ENCODE results near the gene HLCS.

HLCS gene

GRCh38 chr21:36762642-36763041 lies 203.8 kb downstream of the HLCS start:
- no peak for TF ChIP-seq CTCF (IDR thresholded peaks at IDR 0.05; ENCODE audit: extremely low read depth, insufficient read depth, missing control alignments)
- in situ Hi-C loops (cut with MboI; ENCODE audit: low pct_unique_long_range_greater_than_20kb, low sequenced_read_pairs, unreplicated experiment): loop anchor here (25.0 kb wide), 1 partner anchor 100 kb away; no protein-coding TSS in a partner anchor
- DNase-seq (ENCODE audit: low spot score): no peak

GRCh38 chr21:36761685-36762084 lies 204.8 kb downstream of the HLCS start:
- no peak for TF ChIP-seq CTCF (IDR thresholded peaks at IDR 0.05; ENCODE audit: extremely low read depth, insufficient read depth, missing control alignments)
- in situ Hi-C loops (cut with MboI; ENCODE audit: low pct_unique_long_range_greater_than_20kb, low sequenced_read_pairs, unreplicated experiment): loop anchor here (25.0 kb wide), 1 partner anchor 99 kb away; no protein-coding TSS in a partner anchor
- no peak for DNase-seq (ENCODE audit: low spot score)

- no peak for DNase-seq (ENCODE audit: low spot score)
- no peak for TF ChIP-seq CTCF (IDR thresholded peaks at IDR 0.05; ENCODE audit: extremely low read depth, insufficient read depth, missing control alignments)
- in situ Hi-C loops (cut with MboI; ENCODE audit: low pct_unique_long_range_greater_than_20kb, low sequenced_read_pairs, unreplicated experiment): loop anchor here (25.0 kb wide), 1 partner anchor 97 kb away; no protein-coding TSS in a partner anchor
Observed at GRCh38 chr21:36759348-36760083, 207.0 kb downstream of the HLCS start.

- no peak for TF ChIP-seq CTCF (IDR thresholded peaks at IDR 0.05; ENCODE audit: extremely low read depth, insufficient read depth, missing control alignments)
- in situ Hi-C loops (cut with MboI; ENCODE audit: low pct_unique_long_range_greater_than_20kb, low sequenced_read_pairs, unreplicated experiment): loop anchor here (25.0 kb wide), 1 partner anchor 95 kb away; no protein-coding TSS in a partner anchor
- no peak for DNase-seq (ENCODE audit: low spot score)
Observed at GRCh38 chr21:36757196-36757595, 209.3 kb downstream of the HLCS start.

- in situ Hi-C loops (cut with MboI; ENCODE audit: low pct_unique_long_range_greater_than_20kb, low sequenced_read_pairs, unreplicated experiment): loop anchor here (25.0 kb wide), 1 partner anchor 94 kb away; no protein-coding TSS in a partner anchor
- TF ChIP-seq CTCF (IDR thresholded peaks at IDR 0.05; ENCODE audit: extremely low read depth, insufficient read depth, missing control alignments): no peak
- DNase-seq (ENCODE audit: low spot score): no peak
Observed at GRCh38 chr21:36756527-36756926, 209.9 kb downstream of the HLCS start.

GRCh38 chr21:36754241-36754898 lies 212.1 kb downstream of the HLCS start:
- no peak for DNase-seq (ENCODE audit: low spot score)
- TF ChIP-seq CTCF (IDR thresholded peaks at IDR 0.05; ENCODE audit: extremely low read depth, insufficient read depth, missing control alignments): no peak
- in situ Hi-C loops (cut with MboI; ENCODE audit: low pct_unique_long_range_greater_than_20kb, low sequenced_read_pairs, unreplicated experiment): loop anchor here (25.0 kb wide), 1 partner anchor 92 kb away; no protein-coding TSS in a partner anchor
